GM06990 (cell line): ENCODE data around the gene NXPH4.

Experiments
- DNase-seq: peaks from one replicate; pipeline ENCODE4 v3.0.0-alpha.2; 2011; ENCODE audit not compliant: insufficient read length; ENCODE audit errors: extremely low read depth
- H3K27me3 ChIP-seq: replicated peaks from 2 replicates; pipeline ENCODE4 v1.6.0; 2011; ENCODE audit warnings: low read length; ENCODE audit not compliant: control insufficient read depth, insufficient read depth
- H3K36me3 ChIP-seq: 2 replicates; pipeline ENCODE4 v1.5.1; 2011; ENCODE audit warnings: low read length; ENCODE audit not compliant: control insufficient read depth, insufficient read depth
- H3K4me3 ChIP-seq: replicated peaks from 2 replicates; pipeline ENCODE4 v1.5.1; 2011; ENCODE audit warnings: low read depth, mild to moderate bottlenecking, control low read depth, low read length
- TF ChIP-seq, protein P1 (sequence below): IDR thresholded peaks from 2 replicates; pipeline ENCODE4 v1.5.1; 2011; ENCODE audit warnings: low read length, control low read depth, mild to moderate bottlenecking, inconsistent platforms; ENCODE audit not compliant: insufficient read depth, poor library complexity, severe bottlenecking

The NXPH4 gene

DNA sequence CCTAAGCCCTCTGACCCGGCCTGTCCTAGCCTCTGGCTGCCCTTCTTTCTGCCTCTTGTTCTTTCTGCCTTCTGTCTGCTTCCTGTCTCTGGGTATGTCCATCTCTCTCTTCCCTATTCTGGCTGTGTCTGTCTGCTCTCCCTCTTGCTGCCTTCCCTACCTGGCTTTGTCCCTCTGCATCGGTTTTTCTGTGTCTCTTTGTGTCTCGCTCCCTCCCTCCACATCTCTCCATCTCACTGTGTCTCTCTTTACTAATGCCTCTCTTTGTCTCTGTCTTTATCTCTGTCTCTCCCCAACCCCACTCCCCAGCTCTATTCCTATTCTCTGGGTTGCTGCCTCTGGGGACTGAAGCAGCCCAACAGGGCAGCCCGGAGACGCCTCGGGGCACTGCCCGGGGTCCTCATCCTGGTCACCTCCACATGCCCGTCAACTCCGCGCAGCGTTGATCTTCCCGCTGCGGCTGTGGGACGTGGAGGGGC is 23.0 kb downstream of the NXPH4 start:
- TF ChIP-seq, protein P1, sequence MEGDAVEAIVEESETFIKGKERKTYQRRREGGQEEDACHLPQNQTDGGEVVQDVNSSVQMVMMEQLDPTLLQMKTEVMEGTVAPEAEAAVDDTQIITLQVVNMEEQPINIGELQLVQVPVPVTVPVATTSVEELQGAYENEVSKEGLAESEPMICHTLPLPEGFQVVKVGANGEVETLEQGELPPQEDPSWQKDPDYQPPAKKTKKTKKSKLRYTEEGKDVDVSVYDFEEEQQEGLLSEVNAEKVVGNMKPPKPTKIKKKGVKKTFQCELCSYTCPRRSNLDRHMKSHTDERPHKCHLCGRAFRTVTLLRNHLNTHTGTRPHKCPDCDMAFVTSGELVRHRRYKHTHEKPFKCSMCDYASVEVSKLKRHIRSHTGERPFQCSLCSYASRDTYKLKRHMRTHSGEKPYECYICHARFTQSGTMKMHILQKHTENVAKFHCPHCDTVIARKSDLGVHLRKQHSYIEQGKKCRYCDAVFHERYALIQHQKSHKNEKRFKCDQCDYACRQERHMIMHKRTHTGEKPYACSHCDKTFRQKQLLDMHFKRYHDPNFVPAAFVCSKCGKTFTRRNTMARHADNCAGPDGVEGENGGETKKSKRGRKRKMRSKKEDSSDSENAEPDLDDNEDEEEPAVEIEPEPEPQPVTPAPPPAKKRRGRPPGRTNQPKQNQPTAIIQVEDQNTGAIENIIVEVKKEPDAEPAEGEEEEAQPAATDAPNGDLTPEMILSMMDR: no peak
- Histone ChIP-seq H3K4me3 (peak overlapping the region; percentile 62), H3K27me3 (peaks cover 7% of the 10 kb centered on the region; the same call in 1 of the 2 replicates), H3K36me3 (0 out of 2 replicates have a peak, but pooled peaks cover 3% of the 10 kb centered on the region)
- no peak for DNase-seq

DNA sequence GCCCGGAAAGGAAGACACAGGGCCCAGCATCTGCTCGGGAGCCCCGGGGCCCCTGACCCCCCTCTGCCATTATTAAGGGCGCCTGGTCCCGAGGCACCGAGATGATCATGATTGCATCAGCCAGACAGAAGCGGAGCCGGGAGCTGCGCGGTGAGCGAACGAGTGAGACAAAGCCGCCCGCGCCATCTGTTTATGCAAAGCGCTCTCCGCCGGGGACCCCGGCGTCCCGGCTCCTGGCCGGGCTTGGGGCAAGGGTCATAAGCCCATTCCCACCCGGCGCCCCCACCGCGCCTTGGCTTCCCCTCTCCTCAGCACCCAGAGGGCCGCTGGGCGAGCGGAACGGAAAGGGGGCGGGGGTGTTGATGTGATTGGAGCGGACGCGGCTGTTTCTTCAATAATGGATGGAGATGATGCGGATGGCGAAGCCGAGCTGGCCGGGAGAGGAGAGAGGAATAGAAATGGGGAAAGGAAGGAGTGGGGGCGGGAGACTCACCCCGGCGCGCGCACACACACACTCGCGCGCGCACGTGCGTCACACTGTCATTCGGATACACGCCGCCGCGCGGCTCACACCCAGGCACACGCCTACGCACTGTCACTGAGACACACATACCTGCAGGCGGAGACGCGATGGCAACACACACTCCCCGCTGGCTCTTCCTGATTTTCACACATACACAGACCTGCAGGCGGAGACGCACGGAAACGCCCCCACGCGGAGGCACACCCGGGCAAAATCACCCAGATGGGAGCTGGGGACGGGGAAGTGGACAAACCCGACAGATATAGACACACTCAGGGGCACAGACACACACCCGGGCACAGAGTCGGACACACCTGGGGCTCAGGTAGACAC is 23.7 kb downstream of the NXPH4 start:
- peak; percentile 78 for DNase-seq
- peaks cover 7% of the 10 kb centered on the region; the same call in 1 of the 2 replicates for H3K27me3 ChIP-seq
- H3K4me3 ChIP-seq: peak overlapping the region; percentile 62
- H3K36me3 ChIP-seq: no peaks in the 10 kb centered on the region
- TF ChIP-seq, protein P1: no peak

DNA sequence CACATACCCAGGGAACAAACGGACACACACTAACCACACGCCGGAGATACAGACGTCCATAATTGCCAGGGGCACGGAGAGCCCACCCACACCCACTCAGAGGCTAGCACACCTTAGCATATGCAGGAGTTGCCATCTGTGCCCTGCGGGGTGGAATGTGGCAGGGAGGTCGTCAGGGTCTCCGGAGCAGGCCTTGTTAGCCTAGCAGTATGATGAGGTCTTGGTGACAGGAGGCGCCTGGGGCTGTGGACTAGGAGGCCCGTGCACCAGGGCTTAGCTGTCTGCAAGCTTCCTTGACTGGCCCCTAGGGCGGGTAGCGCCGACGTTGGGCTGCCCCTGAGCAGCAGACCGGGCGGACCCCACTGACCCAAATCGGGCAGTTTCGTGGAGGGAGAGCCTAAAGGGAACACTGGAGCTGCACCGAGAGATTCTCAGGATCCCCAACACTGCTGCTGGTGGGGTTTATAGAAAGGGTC is 24.4 kb downstream of the NXPH4 start:
- no peak for DNase-seq
- Histone ChIP-seq H3K36me3 (no peaks in the 10 kb centered on the region), H3K4me3 (peak overlapping the region; percentile 62; the same call in 1 of the 2 replicates), H3K27me3 (peaks cover 7% of the 10 kb centered on the region; the same call in 1 of the 2 replicates)
- TF ChIP-seq, protein P1: no peak

DNA sequence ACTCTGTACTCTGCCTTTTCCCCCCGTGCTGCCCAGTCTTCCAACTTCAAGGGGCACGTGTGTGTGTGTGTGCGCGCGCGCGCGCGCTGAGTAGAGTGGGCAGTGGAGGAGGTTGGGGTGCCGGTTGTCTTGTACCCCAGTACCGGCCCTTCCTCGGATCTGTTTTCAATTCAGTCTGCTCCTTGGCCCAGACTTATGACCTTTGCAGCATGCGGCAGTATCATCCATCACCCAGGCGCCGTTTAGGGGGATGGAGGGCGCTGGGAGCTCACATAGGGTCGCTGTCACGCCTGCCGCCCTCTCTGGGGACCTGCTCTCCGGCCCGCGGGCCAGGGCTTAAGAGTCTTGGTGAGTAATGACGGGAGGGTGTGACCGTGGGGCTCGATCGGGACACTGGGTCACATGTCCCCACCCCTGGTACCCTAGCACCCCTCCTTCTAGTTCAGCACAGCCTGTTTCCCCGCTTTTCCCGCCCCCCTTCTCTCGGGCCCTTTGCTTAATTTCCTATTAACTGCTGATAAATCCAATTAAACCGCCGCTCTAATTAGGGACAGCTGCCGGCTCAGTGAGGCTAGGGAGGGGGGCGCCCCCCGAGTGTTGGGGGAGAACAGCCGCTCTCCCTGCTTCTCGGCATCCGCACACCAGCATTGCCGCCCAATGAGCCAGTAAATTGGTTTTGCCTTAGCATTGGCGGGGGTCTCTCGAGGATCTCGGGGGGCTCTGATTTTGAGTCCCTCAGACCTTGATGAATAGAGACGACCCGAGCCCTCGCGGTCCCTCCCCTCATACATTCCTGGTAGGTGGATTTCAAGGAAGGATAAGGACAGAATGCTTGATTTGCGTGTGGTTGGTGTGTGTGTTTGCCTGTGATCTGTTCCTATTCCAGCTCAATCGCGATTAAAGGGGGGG is 25.1 kb downstream of the NXPH4 start:
- Histone ChIP-seq H3K4me3 (no peak overlapping the region), H3K36me3 (no peaks in the 10 kb centered on the region)
- no peak for DNase-seq

GRCh38 chr12:57242329-57242690 is 25.7 kb downstream of the NXPH4 start:
- no peak for DNase-seq
- Histone ChIP-seq H3K27me3 (peaks cover 7% of the 10 kb centered on the region; the same call in 1 of the 2 replicates), H3K36me3 (no peaks in the 10 kb centered on the region), H3K4me3 (no peak overlapping the region; the same call in 1 of the 2 replicates)
- TF ChIP-seq, protein P1: no peak

More for the DNA sequence above, 25.1 kb downstream of the NXPH4 start:
- TF ChIP-seq, protein P1: no peak
- H3K27me3 ChIP-seq: peaks cover 7% of the 10 kb centered on the region; the same call in 1 of the 2 replicates
